Mesendoderm (in vitro differentiated cells): ENCODE data around the gene RAB6D.
"Not testable (repeated sequence)": the region's sequence is repeated elsewhere in the genome, so short reads cannot be mapped to it uniquely, and the experiment has no call there.

Experiments used
- DNase-seq: peaks from one replicate; pipeline ENCODE4 v3.0.0; 2013
- H2AK5ac ChIP-seq: 2 replicates; pipeline ENCODE4 v1.6.1; 2013; ENCODE audit warnings: low read length, inconsistent platforms
- H2BK120ac ChIP-seq: 2 replicates; pipeline ENCODE4 v1.6.1; 2013; ENCODE audit warnings: low read depth, mild to moderate bottlenecking, low read length, moderate library complexity, mixed read lengths
- H2BK15ac ChIP-seq: replicated peaks from 2 replicates; pipeline ENCODE4 v1.6.1; 2013; ENCODE audit warnings: low read depth, mild to moderate bottlenecking, moderate library complexity
- H2BK5ac ChIP-seq: 2 replicates; pipeline ENCODE4 v1.6.1; 2013; ENCODE audit warnings: low read length, inconsistent platforms
- H3K18ac ChIP-seq: 2 replicates; pipeline ENCODE4 v1.6.1; 2013; ENCODE audit warnings: mild to moderate bottlenecking, low read length, mixed read lengths
- H3K23ac ChIP-seq: one replicate; pipeline ENCODE4 v1.6.1; 2013; ENCODE audit warnings: low read length
- H3K27ac ChIP-seq: 2 replicates; pipeline ENCODE4 v1.5.1; 2013; ENCODE audit warnings: low read depth, mild to moderate bottlenecking, inconsistent platforms, low read length, moderate library complexity
- H3K27me3 ChIP-seq: 2 replicates; pipeline ENCODE4 v1.6.1; 2013; ENCODE audit warnings: low read length, control low read depth, mild to moderate bottlenecking, inconsistent platforms; ENCODE audit not compliant: insufficient read depth, poor library complexity
- H3K36me3 ChIP-seq: 2 replicates; pipeline ENCODE4 v1.6.1; 2013; ENCODE audit warnings: low read length, inconsistent platforms; ENCODE audit not compliant: control insufficient read depth, insufficient read depth
- H3K4ac ChIP-seq: one replicate; pipeline ENCODE4 v1.6.1; 2013; ENCODE audit warnings: low read depth, mild to moderate bottlenecking, low read length, moderate library complexity
- H3K4me1 ChIP-seq: 2 replicates; pipeline ENCODE4 v1.6.1; 2013; ENCODE audit warnings: low read depth, low read length, inconsistent platforms; ENCODE audit not compliant: control insufficient read depth
- H3K4me2 ChIP-seq: 2 replicates; pipeline ENCODE4 v1.6.1; 2013; ENCODE audit warnings: low read length
- H3K4me3 ChIP-seq: 2 replicates; pipeline ENCODE4 v1.5.1; 2013; ENCODE audit warnings: mild to moderate bottlenecking, low read length
- H3K56ac ChIP-seq: one replicate; pipeline ENCODE4 v1.6.1; 2013; ENCODE audit warnings: low read length
- H3K79me1 ChIP-seq: 2 replicates; pipeline ENCODE4 v1.6.1; 2013; ENCODE audit warnings: low read length, inconsistent platforms
- H3K79me2 ChIP-seq: 2 replicates; pipeline ENCODE4 v1.6.1; 2013; ENCODE audit warnings: mild to moderate bottlenecking, low read length; ENCODE audit not compliant: control insufficient read depth, insufficient read depth
- H3K9ac ChIP-seq: 2 replicates; pipeline ENCODE4 v1.6.1; 2013; ENCODE audit warnings: low read length, inconsistent platforms
- H4K5ac ChIP-seq: one replicate; pipeline ENCODE4 v1.6.1; 2013; ENCODE audit warnings: low read length
- H4K8ac ChIP-seq: one replicate; pipeline ENCODE4 v1.6.1; 2013; ENCODE audit warnings: low read depth, mild to moderate bottlenecking, control low read depth, low read length, moderate library complexity
- WGBS: extraction: QIAGEN DNeasy Blood & Tissue Kit; methylation state at CpG from one replicate; pipeline ENCODE4 v1.1.7; 2013; ENCODE audit warnings: low lambda C conversion rate, missing lambda C conversion rate; ENCODE audit not compliant: insufficient coverage; ENCODE audit errors: extremely low coverage; 5-methylcytosine and 5-hydroxymethylcytosine counted together

Gene RAB6D

GRCh38 chr2:131394147-131394931, 30.4 kb upstream of the RAB6D start:
- Histone ChIP-seq H3K4me3 (no peak overlapping the region), H3K9ac (peak overlapping the region; percentile 62), H2BK120ac (no peak overlapping the region), H3K4ac (no peak overlapping the region), H3K36me3 (no peaks in the 10 kb centered on the region), H3K79me2 (no peaks in the 10 kb centered on the region), H2BK5ac (no peak overlapping the region), H3K27me3 (no peaks in the 10 kb centered on the region), H3K79me1 (no peaks in the 10 kb centered on the region), H3K27ac (no peak overlapping the region), H3K23ac (no peak overlapping the region), H2AK5ac (no peak overlapping the region), H4K5ac (no peak overlapping the region), H3K4me2 (peak overlapping the region; percentile 52), H4K8ac (no peak overlapping the region), H3K18ac (no peak overlapping the region), H3K4me1 (no peaks in the 10 kb centered on the region), H3K56ac (peak overlapping the region; percentile 83), H2BK15ac (no peak overlapping the region)
- WGBS = no CpG with 5 or more reads among the region's 45 CpGs
- DNase-seq = peak; percentile 52

GRCh38 chr2:131391953-131392352, 28.0 kb upstream of the RAB6D start:
- H3K4ac ChIP-seq, H3K4me1 ChIP-seq, H3K27me3 ChIP-seq, H3K36me3 ChIP-seq, H4K5ac ChIP-seq, H3K4me3 ChIP-seq, H2BK120ac ChIP-seq, H2AK5ac ChIP-seq, H3K79me2 ChIP-seq, H3K18ac ChIP-seq, H3K79me1 ChIP-seq, H4K8ac ChIP-seq, H3K56ac ChIP-seq, H2BK15ac ChIP-seq, DNase-seq, H3K9ac ChIP-seq, H3K23ac ChIP-seq, H3K27ac ChIP-seq, H3K4me2 ChIP-seq, H2BK5ac ChIP-seq: not testable (repeated sequence)
- no CpG with 5 or more reads among the region's 9 CpGs for WGBS

- not testable (repeated sequence) for H3K36me3 ChIP-seq, H3K4me3 ChIP-seq, H3K27me3 ChIP-seq, H2BK120ac ChIP-seq, H3K23ac ChIP-seq, H4K8ac ChIP-seq, H3K79me1 ChIP-seq, H2AK5ac ChIP-seq, H3K27ac ChIP-seq, H3K56ac ChIP-seq, H4K5ac ChIP-seq, H3K18ac ChIP-seq, H3K4me1 ChIP-seq, H3K4ac ChIP-seq, H3K79me2 ChIP-seq, H3K9ac ChIP-seq, H2BK5ac ChIP-seq, DNase-seq, H2BK15ac ChIP-seq, H3K4me2 ChIP-seq
- no CpG with 5 or more reads among the region's 11 CpGs for WGBS
These were observed 27.5 kb upstream of the RAB6D start for GRCh38 chr2:131391471-131391870.

- H3K27me3 ChIP-seq, DNase-seq, H2BK120ac ChIP-seq, H3K4me2 ChIP-seq, H3K18ac ChIP-seq, H3K4me1 ChIP-seq, H4K8ac ChIP-seq, H3K27ac ChIP-seq, H3K23ac ChIP-seq, H2BK5ac ChIP-seq, H3K9ac ChIP-seq, H3K79me2 ChIP-seq, H3K4me3 ChIP-seq, H4K5ac ChIP-seq, H3K36me3 ChIP-seq, H3K56ac ChIP-seq, H2AK5ac ChIP-seq, H3K79me1 ChIP-seq, H3K4ac ChIP-seq, H2BK15ac ChIP-seq: not testable (repeated sequence)
- WGBS = no CpG with 5 or more reads among the region's 9 CpGs
These were observed 26.6 kb upstream of the RAB6D start for GRCh38 chr2:131390495-131391130.

GRCh38 chr2:131389657-131390056, 25.7 kb upstream of the RAB6D start:
- Histone ChIP-seq H2BK120ac (no peak overlapping the region), H4K8ac (no peak overlapping the region), H3K79me1 (no peaks in the 10 kb centered on the region), H3K4me3 (no peak overlapping the region), H4K5ac (no peak overlapping the region), H3K27ac (no peak overlapping the region), H2BK15ac (no peak overlapping the region), H2BK5ac (no peak overlapping the region), H3K23ac (no peak overlapping the region), H3K4me1 (no peaks in the 10 kb centered on the region), H3K4me2 (no peak overlapping the region), H3K27me3 (no peaks in the 10 kb centered on the region), H3K56ac (no peak overlapping the region), H3K36me3 (no peaks in the 10 kb centered on the region), H3K18ac (no peak overlapping the region), H3K9ac (no peak overlapping the region), H3K4ac (no peak overlapping the region), H2AK5ac (no peak overlapping the region), H3K79me2 (no peaks in the 10 kb centered on the region)
- no CpG with 5 or more reads among the region's 10 CpGs for WGBS
- no peak for DNase-seq
